ENCODE results near the gene MKKS.

The MKKS gene

DNA sequence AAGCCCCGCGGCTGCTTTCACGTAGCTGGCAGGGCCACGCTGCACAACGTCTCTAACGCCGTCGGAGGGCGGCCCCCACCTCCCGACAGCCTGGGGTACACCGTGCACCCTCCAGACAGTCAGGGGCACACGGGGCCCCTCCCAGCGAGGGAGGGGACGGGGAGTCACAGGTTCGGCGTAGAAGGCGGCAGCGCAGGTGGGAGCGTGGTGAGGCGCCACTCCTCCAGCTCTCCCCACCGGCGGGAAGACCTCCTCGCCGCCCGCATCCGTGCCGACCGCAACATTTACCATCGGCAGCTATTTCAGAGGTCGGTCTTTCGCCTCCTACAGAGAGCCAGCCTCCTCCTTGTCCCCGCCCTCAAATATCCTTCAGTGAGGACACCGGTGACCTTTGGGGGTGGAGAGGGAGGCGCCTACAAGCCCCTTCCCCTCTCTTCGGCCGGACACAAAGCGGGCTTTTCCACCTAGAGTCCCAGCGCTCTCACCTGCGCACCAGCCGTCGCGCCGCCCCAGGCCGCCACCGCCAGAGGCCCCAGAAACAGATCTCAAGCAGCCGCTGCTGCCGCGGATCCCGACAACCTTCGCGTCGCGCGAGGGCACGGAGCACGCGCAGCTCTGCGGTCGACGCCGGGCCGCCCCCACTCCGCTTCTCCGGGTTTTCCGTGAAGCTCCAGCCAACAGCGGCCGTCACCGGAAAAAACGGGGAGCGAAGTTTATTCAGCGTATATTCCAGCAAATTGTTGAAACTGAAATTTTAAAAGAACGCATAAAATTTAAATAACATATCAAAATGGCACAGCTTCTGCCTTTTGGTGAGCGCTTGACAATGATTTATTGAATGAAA is at the start of gene MKKS:
TSS of gene MKKS (minus strand) at position 600 of the 844 bp plus-strand sequence. CDS start 20,708 bp downstream, outside the sequence.
- H3K27ac ChIP-seq (ENCODE audit: low read depth, low read length), result peak within 1 kb of the TSS; percentile 93
- H3K4me3 ChIP-seq (ENCODE audit: low read depth in 1 of 5, low read length in 5 of 5), result peak within 1 kb of the TSS; percentile 88 to 96 (median 94)
- no peaks in the 10 kb centered on the region for H3K36me3 ChIP-seq (ENCODE audit: control insufficient read depth in 5 of 5, insufficient read depth in 5 of 5, low read length in 5 of 5)
- no peaks in the 10 kb centered on the region for H3K9me3 ChIP-seq (ENCODE audit: control insufficient read depth in 5 of 5, low read length in 5 of 5)
- peak within 1 kb of the TSS; percentile 77 to 96 (median 94) for H3K9ac ChIP-seq (ENCODE audit: low read length in 5 of 5)
- no peaks in the 10 kb centered on the region for H3K27me3 ChIP-seq (ENCODE audit: control insufficient read depth in 5 of 5, insufficient read depth in 4 of 5, low read length in 5 of 5)
- peaks cover 2 to 34% (median 32%) of the 10 kb centered on the region in 5 donors for H3K4me1 ChIP-seq (ENCODE audit: control insufficient read depth in 5 of 5, insufficient read depth in 5 of 5, low read length in 5 of 5)

DNA sequence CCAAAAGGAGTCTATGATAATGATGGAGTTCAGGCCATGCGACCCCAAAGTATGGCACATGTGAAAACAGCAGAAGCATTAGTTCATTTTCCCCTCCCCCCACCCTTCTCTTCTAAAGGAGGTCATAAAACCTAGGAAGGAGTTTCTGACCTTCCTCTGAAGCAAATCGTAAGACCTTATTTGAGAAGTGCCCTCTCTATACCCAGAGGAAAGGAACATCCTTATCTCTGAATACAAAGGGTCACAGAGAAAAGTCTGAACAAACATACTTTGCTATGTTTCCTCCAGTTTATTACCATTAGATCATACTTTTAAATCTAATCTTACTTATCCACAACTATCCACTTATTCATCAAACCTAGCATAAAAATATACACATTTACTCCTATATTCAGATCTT is 49.7 kb upstream of the MKKS start:
- Histone ChIP-seq H3K4me3 (ENCODE audit: low read depth in 1 of 5, low read length in 5 of 5) (no peak overlapping the region), H3K36me3 (ENCODE audit: control insufficient read depth in 5 of 5, insufficient read depth in 5 of 5, low read length in 5 of 5) (no peaks in the 10 kb centered on the region), H3K9me3 (ENCODE audit: control insufficient read depth in 5 of 5, low read length in 5 of 5) (no peaks in the 10 kb centered on the region), H3K27ac (ENCODE audit: low read depth, low read length) (no peak overlapping the region), H3K27me3 (ENCODE audit: control insufficient read depth in 5 of 5, insufficient read depth in 4 of 5, low read length in 5 of 5) (no peaks in the 10 kb centered on the region), H3K4me1 (ENCODE audit: control insufficient read depth in 5 of 5, insufficient read depth in 5 of 5, low read length in 5 of 5) (peaks cover 0 to 10% (median 5%) of the 10 kb centered on the region in 5 donors), H3K9ac (ENCODE audit: low read length in 5 of 5) (no peak overlapping the region)

DNA sequence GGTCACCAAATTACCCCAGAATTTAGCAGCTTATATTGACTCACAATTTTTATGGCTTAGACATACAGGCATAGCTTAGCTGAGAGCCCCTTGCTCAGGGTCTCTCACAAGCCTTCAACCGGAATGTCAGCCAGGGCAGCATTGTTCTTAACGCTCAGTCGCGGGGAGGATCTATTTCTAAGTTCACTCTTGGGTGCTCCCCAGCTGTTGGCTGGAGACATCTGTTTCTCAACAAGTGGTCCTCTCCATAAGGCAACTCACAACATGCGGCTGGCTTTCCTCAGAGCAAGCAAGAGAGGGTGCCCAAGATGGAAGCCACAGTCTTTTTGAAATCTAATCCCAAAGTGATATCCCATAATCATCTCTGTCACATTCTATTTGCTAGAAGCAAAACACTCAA is 47.7 kb upstream of the MKKS start:
- H3K4me1 ChIP-seq (ENCODE audit: control insufficient read depth in 5 of 5, insufficient read depth in 5 of 5, low read length in 5 of 5), result no peaks in the 10 kb centered on the region
- H3K4me3 ChIP-seq (ENCODE audit: low read depth in 1 of 5, low read length in 5 of 5), result no peak overlapping the region

DNA sequence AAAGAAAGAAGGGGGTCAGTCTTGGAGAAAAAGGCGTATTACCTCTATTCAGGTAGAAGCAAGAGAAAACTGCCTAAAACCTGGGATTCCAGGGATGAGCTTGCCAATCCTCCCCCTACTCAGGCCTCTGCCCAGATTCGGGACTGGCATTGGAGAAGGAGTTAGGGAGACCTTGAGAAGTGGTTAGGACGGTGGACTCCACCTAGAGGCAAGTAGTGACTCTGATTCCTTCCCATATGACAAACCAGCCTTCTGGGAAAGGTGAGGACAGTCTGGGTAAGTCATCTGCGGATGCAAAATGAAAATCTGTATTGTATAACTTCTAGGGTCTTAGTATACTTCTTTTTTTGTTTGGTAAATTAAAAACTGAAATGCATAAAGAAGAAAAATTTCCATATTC is 44.9 kb upstream of the MKKS start:
- no peak overlapping the region for H3K9ac ChIP-seq (ENCODE audit: low read length in 5 of 5)
- H3K27ac ChIP-seq (ENCODE audit: low read depth, low read length), result no peak overlapping the region
- no peaks in the 10 kb centered on the region for H3K27me3 ChIP-seq (ENCODE audit: control insufficient read depth in 5 of 5, insufficient read depth in 4 of 5, low read length in 5 of 5)
- peaks cover 0 to 21% (median 18%) of the 10 kb centered on the region in 5 donors for H3K4me1 ChIP-seq (ENCODE audit: control insufficient read depth in 5 of 5, insufficient read depth in 5 of 5, low read length in 5 of 5)
- H3K36me3 ChIP-seq (ENCODE audit: control insufficient read depth in 5 of 5, insufficient read depth in 5 of 5, low read length in 5 of 5), result no peaks in the 10 kb centered on the region
- no peaks in the 10 kb centered on the region for H3K9me3 ChIP-seq (ENCODE audit: control insufficient read depth in 5 of 5, low read length in 5 of 5)
- H3K4me3 ChIP-seq (ENCODE audit: low read depth in 1 of 5, low read length in 5 of 5), result no peak overlapping the region

More for the DNA sequence above, 47.7 kb upstream of the MKKS start:
- Histone ChIP-seq H3K27ac (ENCODE audit: low read depth, low read length) (no peak overlapping the region), H3K27me3 (ENCODE audit: control insufficient read depth in 5 of 5, insufficient read depth in 4 of 5, low read length in 5 of 5) (no peaks in the 10 kb centered on the region), H3K36me3 (ENCODE audit: control insufficient read depth in 5 of 5, insufficient read depth in 5 of 5, low read length in 5 of 5) (no peaks in the 10 kb centered on the region), H3K9ac (ENCODE audit: low read length in 5 of 5) (no peak overlapping the region), H3K9me3 (ENCODE audit: control insufficient read depth in 5 of 5, low read length in 5 of 5) (no peaks in the 10 kb centered on the region)

DNA sequence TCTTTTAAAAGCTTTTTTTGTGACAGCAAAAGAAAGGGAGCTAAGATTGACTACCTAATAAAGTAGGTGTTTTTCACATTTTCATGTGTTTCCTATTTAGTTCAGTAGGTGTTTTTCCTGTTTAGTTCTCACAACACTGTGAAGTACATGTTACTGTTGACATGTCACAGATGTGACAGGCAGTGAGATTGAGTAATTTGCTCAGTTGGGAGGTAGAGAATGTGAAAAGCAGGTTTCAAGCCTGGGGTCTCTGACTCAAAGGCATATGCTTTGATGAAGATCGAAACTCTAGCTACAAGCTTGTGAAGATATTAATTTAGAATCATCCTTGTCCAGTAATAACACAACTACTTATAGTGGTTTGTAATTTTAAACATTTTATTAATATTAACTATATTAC is 44.2 kb upstream of the MKKS start:
- Histone ChIP-seq H3K27me3 (ENCODE audit: control insufficient read depth in 5 of 5, insufficient read depth in 4 of 5, low read length in 5 of 5) (no peaks in the 10 kb centered on the region), H3K9me3 (ENCODE audit: control insufficient read depth in 5 of 5, low read length in 5 of 5) (no peaks in the 10 kb centered on the region), H3K9ac (ENCODE audit: low read length in 5 of 5) (no peak overlapping the region), H3K27ac (ENCODE audit: low read depth, low read length) (no peak overlapping the region), H3K4me3 (ENCODE audit: low read depth in 1 of 5, low read length in 5 of 5) (no peak overlapping the region), H3K4me1 (ENCODE audit: control insufficient read depth in 5 of 5, insufficient read depth in 5 of 5, low read length in 5 of 5) (peaks cover 0 to 23% (median 21%) of the 10 kb centered on the region in 5 donors), H3K36me3 (ENCODE audit: control insufficient read depth in 5 of 5, insufficient read depth in 5 of 5, low read length in 5 of 5) (no peaks in the 10 kb centered on the region)

DNA sequence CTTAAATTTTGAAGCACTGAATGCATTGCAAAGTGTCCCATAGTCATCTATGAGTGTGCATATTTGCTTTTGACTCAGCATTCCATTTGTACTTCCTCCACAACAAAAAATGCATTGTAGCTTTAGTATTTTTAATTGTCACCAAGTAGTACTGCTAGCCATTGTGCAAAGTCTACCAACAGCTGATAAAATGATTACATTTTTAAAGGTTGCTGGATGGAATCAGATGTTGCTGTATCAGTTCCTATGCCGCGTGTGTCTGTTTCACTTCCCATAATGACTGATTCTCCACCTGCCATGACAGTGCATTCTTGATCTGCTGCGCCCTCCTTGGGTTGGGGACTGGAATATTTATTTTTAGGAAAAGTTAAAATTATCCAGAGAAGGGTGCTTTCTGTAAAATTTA is 42.3 kb upstream of the MKKS start:
- H3K36me3 ChIP-seq (ENCODE audit: control insufficient read depth in 5 of 5, insufficient read depth in 5 of 5, low read length in 5 of 5), result no peaks in the 10 kb centered on the region
- H3K27ac ChIP-seq (ENCODE audit: low read depth, low read length), result no peak overlapping the region
- no peaks in the 10 kb centered on the region for H3K27me3 ChIP-seq (ENCODE audit: control insufficient read depth in 5 of 5, insufficient read depth in 4 of 5, low read length in 5 of 5)
- H3K4me3 ChIP-seq (ENCODE audit: low read depth in 1 of 5, low read length in 5 of 5), result no peak overlapping the region
- H3K9me3 ChIP-seq (ENCODE audit: control insufficient read depth in 5 of 5, low read length in 5 of 5), result peaks cover 0 to 4% (median 0%) of the 10 kb centered on the region in 5 donors
- no peak overlapping the region for H3K9ac ChIP-seq (ENCODE audit: low read length in 5 of 5)
- H3K4me1 ChIP-seq (ENCODE audit: control insufficient read depth in 5 of 5, insufficient read depth in 5 of 5, low read length in 5 of 5), result peaks cover 0 to 23% (median 22%) of the 10 kb centered on the region in 5 donors

DNA sequence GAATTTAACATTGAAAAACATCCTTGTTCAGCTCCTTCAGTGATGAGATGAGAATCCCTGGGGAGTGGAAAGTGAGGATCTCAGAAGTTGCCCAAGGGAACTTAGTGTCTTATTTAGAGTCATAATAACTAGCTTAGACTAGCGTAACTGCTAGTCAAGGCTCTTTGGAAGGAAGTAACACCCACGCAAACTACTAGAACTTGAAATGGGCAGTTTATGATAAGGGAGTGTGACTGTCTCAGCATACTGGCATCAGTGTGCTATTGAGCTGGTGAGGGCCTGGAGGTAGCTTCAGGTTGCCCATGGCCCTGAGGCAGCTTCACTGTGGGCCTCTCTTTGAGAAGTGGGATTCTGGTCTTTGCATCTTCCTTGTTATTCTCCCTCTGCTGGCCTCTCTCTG is 41.2 kb upstream of the MKKS start:
- Histone ChIP-seq H3K4me3 (ENCODE audit: low read depth in 1 of 5, low read length in 5 of 5) (no peak overlapping the region), H3K27ac (ENCODE audit: low read depth, low read length) (peak overlapping the region; percentile 20), H3K36me3 (ENCODE audit: control insufficient read depth in 5 of 5, insufficient read depth in 5 of 5, low read length in 5 of 5) (no peaks in the 10 kb centered on the region), H3K9me3 (ENCODE audit: control insufficient read depth in 5 of 5, low read length in 5 of 5) (peaks cover 0 to 4% (median 0%) of the 10 kb centered on the region in 5 donors), H3K4me1 (ENCODE audit: control insufficient read depth in 5 of 5, insufficient read depth in 5 of 5, low read length in 5 of 5) (peaks cover 0 to 26% (median 22%) of the 10 kb centered on the region in 5 donors), H3K9ac (ENCODE audit: low read length in 5 of 5) (no peak overlapping the region), H3K27me3 (ENCODE audit: control insufficient read depth in 5 of 5, insufficient read depth in 4 of 5, low read length in 5 of 5) (no peaks in the 10 kb centered on the region)

DNA sequence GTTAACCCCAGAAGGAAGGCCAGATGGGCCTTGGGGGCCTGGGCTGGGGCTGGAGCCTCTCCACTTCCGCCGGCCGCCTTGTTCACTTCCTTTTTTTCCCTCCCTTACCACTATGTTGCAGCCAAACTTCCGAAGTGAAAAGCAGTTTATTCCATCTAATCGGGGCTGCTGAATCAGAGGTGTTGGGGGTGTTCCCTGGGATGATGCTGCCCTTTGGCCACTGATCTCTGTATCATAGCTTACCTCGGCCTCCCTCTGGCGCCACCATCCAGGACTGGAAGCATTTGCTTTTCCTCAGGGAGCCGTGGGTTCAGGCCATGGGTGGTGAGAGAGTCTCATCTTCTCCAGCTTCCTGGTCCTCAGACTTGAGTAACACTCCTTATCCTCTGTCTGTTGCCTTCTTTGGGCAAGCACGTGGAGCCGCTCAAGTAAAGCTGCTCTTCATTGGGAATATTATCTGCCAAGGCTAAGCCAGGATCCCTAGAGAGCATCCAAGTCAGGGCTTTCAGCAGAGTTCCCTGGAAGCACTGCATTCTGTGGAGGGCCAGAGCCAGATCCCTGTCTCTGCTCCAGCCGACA is 40.7 kb upstream of the MKKS start:
- peak overlapping the region; percentile 2 for H3K27ac ChIP-seq (ENCODE audit: low read depth, low read length)
- H3K9me3 ChIP-seq (ENCODE audit: control insufficient read depth in 5 of 5, low read length in 5 of 5), result peaks cover 0 to 4% (median 0%) of the 10 kb centered on the region in 5 donors

DNA sequence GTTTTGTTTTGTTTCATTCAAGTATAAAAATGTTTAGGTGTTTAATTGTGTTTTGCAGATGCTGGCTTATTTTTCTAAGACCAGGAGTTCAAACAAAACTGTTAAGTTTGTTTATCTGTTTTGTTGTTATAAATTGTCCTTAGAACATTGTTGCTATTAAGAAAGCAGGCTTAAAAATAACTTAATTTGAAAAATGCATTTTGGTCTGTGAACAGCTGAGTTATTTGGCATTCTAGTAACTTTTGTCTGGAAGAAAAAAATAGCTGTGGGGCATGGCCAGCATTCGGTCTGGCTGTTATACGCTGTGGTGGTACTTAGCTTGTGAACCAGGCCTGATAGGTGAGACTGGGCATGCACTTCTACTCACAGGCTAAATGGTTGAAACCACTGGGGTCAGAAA is 38.8 kb upstream of the MKKS start:
- Histone ChIP-seq H3K27me3 (ENCODE audit: control insufficient read depth in 5 of 5, insufficient read depth in 4 of 5, low read length in 5 of 5) (no peaks in the 10 kb centered on the region), H3K27ac (ENCODE audit: low read depth, low read length) (no peak overlapping the region), H3K36me3 (ENCODE audit: control insufficient read depth in 5 of 5, insufficient read depth in 5 of 5, low read length in 5 of 5) (no peaks in the 10 kb centered on the region), H3K9me3 (ENCODE audit: control insufficient read depth in 5 of 5, low read length in 5 of 5) (peaks cover 0 to 4% (median 0%) of the 10 kb centered on the region in 5 donors), H3K4me1 (ENCODE audit: control insufficient read depth in 5 of 5, insufficient read depth in 5 of 5, low read length in 5 of 5) (peaks cover 0 to 43% (median 31%) of the 10 kb centered on the region in 5 donors), H3K9ac (ENCODE audit: low read length in 5 of 5) (no peak overlapping the region), H3K4me3 (ENCODE audit: low read depth in 1 of 5, low read length in 5 of 5) (no peak overlapping the region)

More for the DNA sequence above, 40.7 kb upstream of the MKKS start:
- Histone ChIP-seq H3K4me3 (ENCODE audit: low read depth in 1 of 5, low read length in 5 of 5) (peak overlapping the region in 1 of 5 donors; percentile 0), H3K27me3 (ENCODE audit: control insufficient read depth in 5 of 5, insufficient read depth in 4 of 5, low read length in 5 of 5) (no peaks in the 10 kb centered on the region), H3K9ac (ENCODE audit: low read length in 5 of 5) (no peak overlapping the region), H3K4me1 (ENCODE audit: control insufficient read depth in 5 of 5, insufficient read depth in 5 of 5, low read length in 5 of 5) (peaks cover 0 to 32% (median 25%) of the 10 kb centered on the region in 5 donors), H3K36me3 (ENCODE audit: control insufficient read depth in 5 of 5, insufficient read depth in 5 of 5, low read length in 5 of 5) (no peaks in the 10 kb centered on the region)

DNA sequence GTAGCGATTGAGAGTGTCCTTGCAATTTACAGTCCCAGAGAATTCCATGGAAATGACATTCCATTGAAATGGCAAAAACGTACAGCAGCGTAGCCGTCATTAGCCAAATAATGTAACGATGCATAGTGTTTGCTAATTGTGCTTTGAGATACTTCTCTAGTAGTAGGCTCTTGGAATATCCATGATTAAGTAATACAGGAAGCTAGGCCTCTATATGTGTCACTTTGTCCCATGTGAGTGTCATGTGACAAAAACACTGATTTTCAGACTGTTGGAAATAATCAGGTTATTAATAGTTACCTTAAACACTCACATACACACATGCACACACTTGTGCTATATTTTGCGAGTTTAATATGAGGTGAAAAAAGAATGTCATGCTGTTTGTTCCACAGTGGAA is 36.3 kb upstream of the MKKS start:
- Histone ChIP-seq H3K4me3 (ENCODE audit: low read depth in 1 of 5, low read length in 5 of 5) (no peak overlapping the region), H3K27me3 (ENCODE audit: control insufficient read depth in 5 of 5, insufficient read depth in 4 of 5, low read length in 5 of 5) (no peaks in the 10 kb centered on the region), H3K27ac (ENCODE audit: low read depth, low read length) (no peak overlapping the region), H3K9me3 (ENCODE audit: control insufficient read depth in 5 of 5, low read length in 5 of 5) (peaks cover 0 to 4% (median 0%) of the 10 kb centered on the region in 5 donors), H3K4me1 (ENCODE audit: control insufficient read depth in 5 of 5, insufficient read depth in 5 of 5, low read length in 5 of 5) (peaks cover 0 to 59% (median 41%) of the 10 kb centered on the region in 5 donors), H3K36me3 (ENCODE audit: control insufficient read depth in 5 of 5, insufficient read depth in 5 of 5, low read length in 5 of 5) (no peaks in the 10 kb centered on the region), H3K9ac (ENCODE audit: low read length in 5 of 5) (no peak overlapping the region)

Measured in subcutaneous abdominal adipose tissue (tissue), 5 donors.